Heart left ventricle (tissue), 16 donors: ENCODE results near the gene KCNMA1. TPM values are rescaled to one million over a fixed set of nuclear protein-coding genes. Genes with fewer than 3 reads are reported as not detected.
A peak's percentile ranks its signal among the peaks of the same experiment; 100 is the strongest.

Experiments used
- ATAC-seq, 4 donors: fragments of 200-7000 bp; cut with Tn5 transposase; one replicate each; pipeline ENCODE4 v1.9.1; 2020 to 2022; ENCODE audit warnings: moderate library complexity in 4 of 4, mild to moderate bottlenecking in 3 of 4, moderate number of reproducible peaks in 1 of 4
- DNase-seq, 5 donors: peaks; one replicate each; pipeline ENCODE4 v3.0.0-alpha.2; 2020
- H3K27ac ChIP-seq, 12 donors: fragments of 200-600 bp; sonication (generic) in 4 of 12; one replicate each; pipeline versions ENCODE4 v1.5.0 to v1.8.0; 2016 to 2022; ENCODE audit warnings: mild to moderate bottlenecking in 2 of 12
- H3K27me3 ChIP-seq, 9 donors: fragments of 200-600 bp; sonication (generic) in 2 of 9; one replicate each; pipeline versions ENCODE4 v1.5.1 to v1.8.0; 2016 to 2022; ENCODE audit warnings: mild to moderate bottlenecking in 3 of 9
- H3K36me3 ChIP-seq, 9 donors: fragments of 200-600 bp; sonication (generic) in 2 of 9; one replicate each; pipeline versions ENCODE4 v1.5.0 to v1.8.0; 2018 to 2022; ENCODE audit warnings: mild to moderate bottlenecking in 2 of 9
- H3K4me1 ChIP-seq, 12 donors: fragments of 200-600 bp; sonication (generic) in 4 of 12; one replicate each; pipeline versions ENCODE4 v1.5.0 to v1.8.0; 2016 to 2022; ENCODE audit warnings: mild to moderate bottlenecking in 3 of 12
- H3K4me3 ChIP-seq, 12 donors: fragments of 200-600 bp; sonication (generic) in 4 of 12; one replicate each; pipeline versions ENCODE4 v1.5.0 to v1.8.0; 2017 to 2022; ENCODE audit warnings: mild to moderate bottlenecking in 9 of 12, moderate library complexity in 4 of 12
- H3K9me3 ChIP-seq, 12 donors: fragments of 200-600 bp; sonication (generic) in 4 of 12; one replicate each; pipeline versions ENCODE4 v1.5.0 to v1.8.0; 2016 to 2022; ENCODE audit warnings: mild to moderate bottlenecking in 1 of 12
- POLR2A ChIP-seq, 2 donors: fragments of 450-650 bp; IDR thresholded peaks; one replicate each; pipeline ENCODE4 v1.6.1; 2017; ENCODE audit warnings: antibody characterized with exemption in 2 of 2, mild to moderate bottlenecking in 2 of 2, moderate library complexity in 2 of 2
- WGBS, 4 donors: extraction: QIAGEN DNeasy Blood & Tissue Kit in 2 of 4; methylation state at CpG; one replicate each; pipeline versions ENCODE4 v1.1.5 to v1.1.7; 2013 to 2018; 5-methylcytosine and 5-hydroxymethylcytosine counted together
- intact Hi-C, 10 donors: fragments of 100-400 bp; cut with DNase I; formaldehyde crosslinking; loops; one replicate each; pipeline versions ENCODE4 v1.11.1 to v1.14.2; 2022
- polyA plus RNA-seq, 2 donors: library from polyadenylated mRNA; stranded (reverse); fragments of 200-250 nt; gene quantifications; one replicate each; pipeline ENCODE4 v1.2.3, GENCODE V29; 2013
- total RNA-seq, 9 donors: library from RNA; depleted of rRNA in 2 of 9; stranded (reverse); fragments of >200 nt in 2 of 9; fragmentation: NEBNext Ultra II Directional in 3 of 9; extraction: Animal tissue kit (Norgen Biotek cat#: 25700) in 3 of 9; gene quantifications; one replicate each; pipeline versions ENCODE4 v1.1.0 to v1.2.4, GENCODE V29; 2016 to 2023
- TF ChIP-seq, protein P1 (sequence below), 12 donors: fragments of 200-600 bp; sonication (generic) in 4 of 12; IDR thresholded peaks; one replicate each; pipeline versions ENCODE4 v1.5.0 to v1.8.0; 2018 to 2022; ENCODE audit warnings: antibody characterized with exemption in 12 of 12, mild to moderate bottlenecking in 5 of 12
- donor health status: ischemic (EF 13 %, LVEDD 7.1; RV severe dilation, severe dysfunction).
- donor health status: healthy with polysubstance abuse.
- donor health status: DM: no; HTN: yes; CAD: no.
- donor health status: DM: no; HTN: no; CAD: no.
- donor health status: ischemic (EF 25% LVEDD 6.9; RV normal size, moderate dysfunction).
- donor health status: ischemic (EF 25% LVEDD 5.7; RV mildly dilated, moderate dysfunction).
- donor health status: healthy.
- donor health status: DM: yes; HTN: yes; CAD: no.
- donor health status: ischemic (EF 35%, LVEDD 5.7; RV mildly dilated, moderate dysfunction).
- donor health status: nonischemic (EF 11% LVEDD 7.7; RV severe dilation, severe dysfunction).
- donor health status: DM: yes; HTN: yes; CAD: no.
- donor health status: PGD.
- donor health status: ischemic (EF 29% LVEDD 5.4; RV normal size, mild dysfunction).
- donor health status: nonischemic (EF 23%, LVEDD 6.1; RV moderate dilation, normal function).

The KCNMA1 gene
- total and polyA plus RNA-seq, 11 donors = 0.39 to 8.7 (median 1.7) TPM

DNA sequence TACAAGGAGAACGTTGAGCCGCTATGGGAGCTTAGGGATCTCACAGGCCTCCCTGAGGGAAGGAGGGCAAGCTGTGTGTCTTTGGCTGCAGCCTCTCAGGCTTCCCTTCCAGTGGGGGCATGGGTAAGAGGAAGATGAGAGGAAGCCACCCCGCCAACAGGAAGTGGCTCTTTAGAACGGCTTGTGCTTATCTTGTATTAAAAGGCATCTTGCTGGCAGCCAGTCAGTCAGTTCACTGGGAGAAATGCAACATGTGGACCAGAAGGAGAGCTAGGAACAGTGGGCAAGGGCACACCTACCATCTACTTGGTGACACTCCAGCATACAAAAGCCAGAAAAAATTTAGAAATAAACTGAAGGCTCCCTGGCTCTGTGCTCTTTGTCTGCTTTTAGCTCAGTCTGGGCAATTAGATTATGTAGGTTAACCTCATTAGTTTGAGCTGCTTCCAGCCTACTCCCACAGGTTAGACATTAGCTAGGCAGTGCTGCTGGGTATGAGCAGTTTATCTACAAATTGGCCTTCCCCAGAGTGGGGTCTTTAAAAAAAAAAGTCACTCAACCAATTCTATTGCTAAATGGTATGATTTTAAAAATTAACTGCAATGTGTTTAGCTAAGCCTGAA is 595.9 kb downstream of the KCNMA1 start:
- ATAC-seq = peak in 1 of 4 donors; percentile 49
- Histone ChIP-seq H3K36me3 (no peaks in the 10 kb centered on the region), H3K27me3 (peaks cover 0 to 13% (median 0%) of the 10 kb centered on the region in 9 donors), H3K4me3 (no peak overlapping the region), H3K4me1 (peaks cover 0 to 7% (median 0%) of the 10 kb centered on the region in 12 donors), H3K9me3 (no peaks in the 10 kb centered on the region), H3K27ac (no peak overlapping the region)
- no peak for DNase-seq
- TF ChIP-seq, protein P1, sequence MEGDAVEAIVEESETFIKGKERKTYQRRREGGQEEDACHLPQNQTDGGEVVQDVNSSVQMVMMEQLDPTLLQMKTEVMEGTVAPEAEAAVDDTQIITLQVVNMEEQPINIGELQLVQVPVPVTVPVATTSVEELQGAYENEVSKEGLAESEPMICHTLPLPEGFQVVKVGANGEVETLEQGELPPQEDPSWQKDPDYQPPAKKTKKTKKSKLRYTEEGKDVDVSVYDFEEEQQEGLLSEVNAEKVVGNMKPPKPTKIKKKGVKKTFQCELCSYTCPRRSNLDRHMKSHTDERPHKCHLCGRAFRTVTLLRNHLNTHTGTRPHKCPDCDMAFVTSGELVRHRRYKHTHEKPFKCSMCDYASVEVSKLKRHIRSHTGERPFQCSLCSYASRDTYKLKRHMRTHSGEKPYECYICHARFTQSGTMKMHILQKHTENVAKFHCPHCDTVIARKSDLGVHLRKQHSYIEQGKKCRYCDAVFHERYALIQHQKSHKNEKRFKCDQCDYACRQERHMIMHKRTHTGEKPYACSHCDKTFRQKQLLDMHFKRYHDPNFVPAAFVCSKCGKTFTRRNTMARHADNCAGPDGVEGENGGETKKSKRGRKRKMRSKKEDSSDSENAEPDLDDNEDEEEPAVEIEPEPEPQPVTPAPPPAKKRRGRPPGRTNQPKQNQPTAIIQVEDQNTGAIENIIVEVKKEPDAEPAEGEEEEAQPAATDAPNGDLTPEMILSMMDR (IDR thresholded peaks at IDR 0.05) = no peak
- TF ChIP-seq POLR2A (IDR thresholded peaks at IDR 0.05) = no peak
- intact Hi-C loops = no loop called here
- WGBS, 4 donors = 35 to 42% (median 37%) methylated on average over 4 of the region's 4 CpGs

DNA sequence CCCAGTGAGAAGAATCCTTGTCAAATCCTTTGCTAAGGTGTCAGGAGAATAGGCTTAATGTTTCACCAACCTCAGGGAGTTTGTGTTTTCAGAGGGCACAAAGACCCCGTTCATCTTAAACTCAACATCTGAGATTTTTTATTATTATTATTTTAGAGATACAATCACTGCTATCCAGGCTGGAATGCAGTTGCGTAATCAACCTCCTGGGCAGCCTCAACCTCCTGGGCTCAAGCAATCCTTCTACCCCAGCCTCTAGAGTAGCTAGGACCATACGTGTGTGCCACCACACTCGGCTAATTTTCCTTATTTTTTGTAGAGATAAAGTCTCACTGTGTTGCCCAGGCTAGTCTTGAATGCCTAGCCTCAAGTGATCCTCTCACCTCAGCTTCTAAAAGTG is 599.2 kb downstream of the KCNMA1 start:
- WGBS, 4 donors = 82 to 87% (median 85%) methylated on average over 4 of the region's 4 CpGs
- Histone ChIP-seq H3K4me1 (peaks cover 0 to 7% (median 0%) of the 10 kb centered on the region in 12 donors), H3K36me3 (no peaks in the 10 kb centered on the region), H3K27ac (no peak overlapping the region), H3K4me3 (no peak overlapping the region), H3K27me3 (peaks cover 0 to 14% (median 0%) of the 10 kb centered on the region in 9 donors), H3K9me3 (no peaks in the 10 kb centered on the region)
- ATAC-seq (no peak), DNase-seq (no peak)
- intact Hi-C loops = no loop called here
- no peak for TF ChIP-seq POLR2A (IDR thresholded peaks at IDR 0.05)
- TF ChIP-seq, protein P1 (IDR thresholded peaks at IDR 0.05) = no peak

DNA sequence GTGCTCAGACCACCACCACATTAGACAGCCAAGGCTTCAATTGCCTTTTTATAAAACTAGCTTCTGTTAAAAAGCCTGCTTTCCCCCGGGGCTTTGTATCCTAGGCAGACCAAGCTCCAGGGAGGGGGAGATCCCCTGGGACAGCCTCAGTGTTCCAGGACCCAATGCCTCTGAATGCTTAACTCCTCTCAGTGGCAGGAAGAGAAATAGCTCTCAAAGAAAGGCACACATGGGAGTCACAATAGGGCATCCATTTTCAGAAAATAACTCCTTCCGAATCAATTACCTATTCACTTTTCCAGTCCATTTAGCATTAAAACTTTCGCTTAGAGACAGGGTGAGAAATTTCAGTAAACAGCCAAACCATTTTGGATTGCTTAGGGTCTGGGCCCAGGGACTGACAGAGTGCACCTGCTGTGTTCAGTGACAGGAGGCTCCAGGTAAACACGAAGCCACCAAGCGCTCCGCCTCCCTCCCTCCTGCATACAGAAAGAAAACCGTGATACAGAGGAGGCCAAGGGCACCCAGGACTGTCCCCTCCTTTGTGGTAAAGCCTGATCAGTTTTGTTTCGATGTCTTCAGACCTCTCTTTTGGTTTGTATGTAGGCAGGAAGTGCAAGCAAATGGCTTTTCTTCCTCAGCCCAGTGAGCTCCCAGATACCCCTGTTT is 599.7 kb downstream of the KCNMA1 start:
- no peak overlapping the region for H3K4me3 ChIP-seq
- no peak for ATAC-seq
- H3K4me1 ChIP-seq = peaks cover 0 to 7% (median 0%) of the 10 kb centered on the region in 12 donors
- no peaks in the 10 kb centered on the region for H3K9me3 ChIP-seq
- peaks cover 0 to 10% (median 0%) of the 10 kb centered on the region in 9 donors for H3K27me3 ChIP-seq
- intact Hi-C loops = no loop called here
- TF ChIP-seq, protein P1 (IDR thresholded peaks at IDR 0.05) = no peak
- no peak for TF ChIP-seq POLR2A (IDR thresholded peaks at IDR 0.05)
- no peaks in the 10 kb centered on the region for H3K36me3 ChIP-seq
- no peak overlapping the region for H3K27ac ChIP-seq
- DNase-seq = no peak
- WGBS, 4 donors = 72 to 79% (median 75%) methylated on average over 8 of the region's 8 CpGs

DNA sequence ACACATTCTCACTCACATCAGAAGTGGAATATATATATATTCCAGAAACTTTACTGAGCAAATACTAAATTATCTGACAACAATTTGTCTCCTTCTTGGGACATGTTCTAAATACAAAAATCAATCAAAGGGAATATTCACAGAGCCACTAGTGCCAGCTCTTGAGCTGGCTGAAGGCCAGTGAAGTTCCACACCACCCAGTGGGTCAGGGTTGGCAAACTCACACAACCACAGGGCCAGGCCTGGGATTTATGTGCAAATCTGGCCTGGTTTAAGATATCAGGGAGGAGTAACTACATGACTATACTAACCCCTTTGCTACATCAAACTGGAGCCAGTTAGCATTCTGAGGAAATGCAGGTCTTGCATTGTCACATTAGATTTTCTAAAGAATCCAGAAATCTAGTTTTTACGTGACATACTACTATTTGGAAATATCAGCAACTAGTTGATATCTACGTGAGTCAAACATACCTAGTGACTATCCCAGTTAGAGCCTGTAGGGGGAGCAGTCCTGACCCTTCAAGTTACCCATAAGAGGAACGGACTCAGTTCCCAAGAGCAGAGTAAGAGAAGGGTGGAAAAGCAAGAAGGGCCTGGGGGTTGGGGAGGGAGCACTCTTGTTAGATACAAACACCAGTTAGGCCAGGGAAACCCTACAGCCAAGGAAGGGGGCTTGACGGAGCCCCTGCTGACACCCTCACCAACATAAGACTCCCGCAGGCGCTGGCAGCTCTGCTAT is 600.4 kb downstream of the KCNMA1 start:
- intact Hi-C loops = no loop called here
- Histone ChIP-seq H3K4me1 (peaks cover 0 to 7% (median 0%) of the 10 kb centered on the region in 12 donors), H3K9me3 (no peaks in the 10 kb centered on the region), H3K27ac (no peak overlapping the region), H3K4me3 (no peak overlapping the region), H3K27me3 (peaks cover 0 to 9% (median 0%) of the 10 kb centered on the region in 9 donors), H3K36me3 (no peaks in the 10 kb centered on the region)
- TF ChIP-seq, protein P1 (IDR thresholded peaks at IDR 0.05) = peak in 11 of 12 donors; percentile 10 to 49 (median 40)
- no peak for TF ChIP-seq POLR2A (IDR thresholded peaks at IDR 0.05)
- DNase-seq = no peak
- no peak for ATAC-seq
- 71 to 76% (median 73%) methylated on average over 6 of the region's 6 CpGs for WGBS, 4 donors
